Mesenchymal stem cell (in vitro differentiated cells and primary cell): ENCODE results near the gene RPS18.

ENCODE experiments used
- DNase-seq: peaks from one replicate; pipeline ENCODE4 v3.0.0-alpha.2; 2013
- H2AFZ ChIP-seq: one replicate; pipeline ENCODE4 v1.6.1; 2013; ENCODE audit warnings: low read depth, mild to moderate bottlenecking, control low read depth, inconsistent platforms, low read length, moderate library complexity
- H2AK5ac ChIP-seq: 2 replicates; pipeline ENCODE4 v1.6.1; 2013; ENCODE audit warnings: low read length, moderate library complexity, mild to moderate bottlenecking, inconsistent platforms; ENCODE audit not compliant: severe bottlenecking
- H2BK120ac ChIP-seq: one replicate; pipeline ENCODE4 v1.6.1; 2013; ENCODE audit warnings: low read depth, mild to moderate bottlenecking, inconsistent platforms, low read length, moderate library complexity
- H2BK12ac ChIP-seq, 2 experiments: one replicate each; pipeline ENCODE4 v1.6.1; 2013; ENCODE audit warnings: inconsistent platforms in 2 of 2, low read length in 2 of 2, mild to moderate bottlenecking in 2 of 2, moderate library complexity in 2 of 2, control low read depth in 1 of 2
- H2BK15ac ChIP-seq: one replicate; pipeline ENCODE4 v1.6.1; 2013; ENCODE audit warnings: mild to moderate bottlenecking, low read depth, inconsistent platforms; ENCODE audit not compliant: poor library complexity, severe bottlenecking
- H2BK5ac ChIP-seq: 2 replicates; pipeline ENCODE4 v1.6.1; 2013; ENCODE audit warnings: low read depth, mild to moderate bottlenecking, low read length, control low read depth, inconsistent platforms; ENCODE audit not compliant: poor library complexity, severe bottlenecking
- H3K14ac ChIP-seq, 2 experiments: one replicate each; pipeline ENCODE4 v1.6.1; 2013; ENCODE audit warnings: inconsistent platforms in 2 of 2, low read length in 2 of 2, control low read depth in 1 of 2, mild to moderate bottlenecking in 1 of 2, moderate library complexity in 1 of 2
- H3K18ac ChIP-seq, 2 experiments: one replicate each; pipeline ENCODE4 v1.6.1; 2013; ENCODE audit warnings: inconsistent platforms in 2 of 2, low read length in 2 of 2, control low read depth in 1 of 2, low read depth in 1 of 2, mild to moderate bottlenecking in 1 of 2
- H3K23ac ChIP-seq, 2 experiments: one replicate each; pipeline ENCODE4 v1.6.1; 2013; ENCODE audit warnings: inconsistent platforms in 2 of 2, low read length in 2 of 2, mild to moderate bottlenecking in 2 of 2, moderate library complexity in 2 of 2, control low read depth in 1 of 2
- H3K27ac ChIP-seq: 2 replicates; pipeline ENCODE4 v1.5.1; 2013; ENCODE audit warnings: mild to moderate bottlenecking, moderate library complexity, low read length, control low read depth, inconsistent platforms; ENCODE audit not compliant: poor library complexity, severe bottlenecking
- H3K27me3 ChIP-seq, 2 experiments: 2 replicates each; pipeline versions ENCODE4 v1.6.1 to v1.7.0; 2013; ENCODE audit warnings: low read length in 2 of 2, mild to moderate bottlenecking in 2 of 2, moderate library complexity in 2 of 2, control low read depth in 1 of 2, inconsistent platforms in 1 of 2; ENCODE audit not compliant: control insufficient read depth in 1 of 2, insufficient read depth in 1 of 2
- H3K36me3 ChIP-seq, 2 experiments: 2 replicates each; pipeline versions ENCODE4 v1.6.1 to v1.7.0; 2013; ENCODE audit warnings: low read length in 2 of 2, control low read depth in 1 of 2, inconsistent platforms in 1 of 2, low read depth in 1 of 2, mild to moderate bottlenecking in 1 of 2; ENCODE audit not compliant: insufficient read depth in 2 of 2, control insufficient read depth in 1 of 2
- H3K4ac ChIP-seq, 2 experiments: one replicate each; pipeline ENCODE4 v1.6.1; 2013; ENCODE audit warnings: inconsistent platforms in 2 of 2, low read length in 2 of 2, mild to moderate bottlenecking in 2 of 2, moderate library complexity in 2 of 2, control low read depth in 1 of 2, low read depth in 1 of 2
- H3K4me1 ChIP-seq: 2 replicates; pipeline ENCODE4 v1.6.1; 2013; ENCODE audit warnings: low read depth, low read length, control low read depth; ENCODE audit not compliant: control insufficient read depth, insufficient read depth
- H3K4me2 ChIP-seq: 2 replicates; pipeline ENCODE4 v1.6.1; 2013; ENCODE audit warnings: low read length, mild to moderate bottlenecking, inconsistent platforms; ENCODE audit not compliant: poor library complexity, severe bottlenecking
- H3K4me3 ChIP-seq, 2 experiments: 2 replicates each; pipeline versions ENCODE4 v1.5.1 to v1.7.0; 2013; ENCODE audit warnings: low read length in 2 of 2, mild to moderate bottlenecking in 2 of 2, control low read depth in 1 of 2, low read depth in 1 of 2; ENCODE audit not compliant: insufficient read depth in 1 of 2
- H3K79me1 ChIP-seq: replicated peaks from 2 replicates; pipeline ENCODE4 v1.6.1; 2013; ENCODE audit warnings: mild to moderate bottlenecking, control low read depth, low read length, inconsistent platforms; ENCODE audit not compliant: poor library complexity, severe bottlenecking
- H3K9ac ChIP-seq: 2 replicates; pipeline ENCODE4 v1.7.0; 2013; ENCODE audit warnings: mild to moderate bottlenecking, low read length, moderate library complexity
- H3K9me3 ChIP-seq: 2 replicates; pipeline ENCODE4 v1.7.0; 2013; ENCODE audit warnings: mild to moderate bottlenecking, low read length; ENCODE audit not compliant: control insufficient read depth
- H4K8ac ChIP-seq: one replicate; pipeline ENCODE4 v1.6.1; 2013; ENCODE audit warnings: inconsistent platforms, mild to moderate bottlenecking, low read length, moderate library complexity
- H4K91ac ChIP-seq: one replicate; pipeline ENCODE4 v1.6.1; 2013; ENCODE audit warnings: mild to moderate bottlenecking, low read length, inconsistent platforms
- WGBS: methylation state at CpG from one replicate; pipeline ENCODE4 v1.1.7; 2013; ENCODE audit warnings: mixed read lengths; 5-methylcytosine and 5-hydroxymethylcytosine counted together

RPS18 gene

GRCh38 chr6:33324125-33324524 lies 52.2 kb downstream of the RPS18 start:
- Histone ChIP-seq H3K14ac (no peak overlapping the region), H2BK15ac (no peak overlapping the region), H2AK5ac (no peak overlapping the region), H3K9me3 (no peaks in the 10 kb centered on the region), H3K18ac (no peak overlapping the region), H2BK5ac (no peak overlapping the region), H4K91ac (no peak overlapping the region), H3K4me2 (no peak overlapping the region), H2BK12ac (no peak overlapping the region), H3K23ac (no peak overlapping the region), H3K27me3 (peaks cover 0 to 4% of the 10 kb centered on the region in 2 experiments), H2BK120ac (no peak overlapping the region), H4K8ac (no peak overlapping the region), H2AFZ (no peak overlapping the region), H3K4me3 (peak overlapping the region in 1 of 2 experiments; percentile 96), H3K27ac (no peak overlapping the region), H3K79me1 (peaks cover 5% of the 10 kb centered on the region), H3K4me1 (peaks cover 25% of the 10 kb centered on the region), H3K4ac (no peak overlapping the region), H3K36me3 (peaks cover 15 to 21% of the 10 kb centered on the region in 2 experiments), H3K9ac (peak overlapping the region; percentile 96)
- no peak for DNase-seq
- WGBS: 78% methylated on average over 5 of the region's 7 CpGs
